Measurements from ENCODE around the gene CX3CR1. TPM values are rescaled to one million over a fixed set of nuclear protein-coding genes. Genes with fewer than 3 reads are reported as not detected.

The CX3CR1 gene
- total RNA-seq, 4 donors from 2014 or later, result not detected

DNA sequence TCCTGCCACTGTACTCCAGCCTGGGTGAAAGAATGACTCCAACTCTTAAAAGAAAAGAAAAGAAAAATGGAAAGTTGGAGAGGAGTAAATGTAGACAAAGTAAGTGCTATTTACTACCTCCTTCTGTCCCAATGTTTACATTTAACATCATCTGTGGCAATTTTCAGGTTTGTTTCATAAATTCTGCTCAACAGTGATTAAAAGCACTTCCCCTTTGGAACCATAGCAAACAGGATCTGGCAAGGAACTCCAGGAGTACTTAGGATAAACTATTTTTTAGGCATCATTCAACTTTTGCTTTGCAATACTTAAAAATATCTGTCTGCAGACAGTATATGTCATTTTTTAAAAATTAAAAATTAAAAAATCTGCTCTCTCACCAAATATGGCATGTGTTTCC, 5.5 kb upstream of the CX3CR1 start:
- TF ChIP-seq CTCF (IDR thresholded peaks at IDR 0.05), result no peak
- TF ChIP-seq POLR2A (IDR thresholded peaks at IDR 0.05), result no peak
- Histone ChIP-seq H3K4me3 (no peak overlapping the region), H3K36me3 (no peaks in the 10 kb centered on the region), H3K27ac (no peak overlapping the region), H3K27me3 (no peaks in the 10 kb centered on the region), H3K9me3 (no peaks in the 10 kb centered on the region), H3K4me1 (peaks cover 0 to 5% (median 0%) of the 10 kb centered on the region in 4 donors)
- DNase-seq, result no peak

DNA sequence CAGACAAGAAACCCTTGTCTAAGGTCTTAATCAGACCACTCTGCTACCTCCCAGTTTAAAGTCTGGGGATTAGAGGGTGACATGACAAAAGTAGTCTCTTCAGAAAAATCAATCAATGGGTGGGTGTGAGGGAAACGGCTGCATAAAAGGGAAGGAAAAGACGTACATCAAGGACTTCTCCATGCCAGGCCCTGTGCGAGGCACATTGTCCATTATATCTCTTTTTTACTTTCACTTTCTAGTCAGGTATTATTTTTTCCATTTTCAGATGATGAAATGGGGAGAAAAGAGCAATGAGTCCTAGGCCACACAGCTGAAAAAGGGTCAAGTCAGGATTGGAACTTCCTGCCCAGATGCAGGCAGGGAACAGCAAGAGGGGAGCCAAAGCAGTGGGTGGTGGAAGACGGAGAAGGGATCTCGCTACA, 4.6 kb upstream of the CX3CR1 start:
- Histone ChIP-seq H3K27me3 (no peaks in the 10 kb centered on the region), H3K36me3 (no peaks in the 10 kb centered on the region), H3K9me3 (no peaks in the 10 kb centered on the region), H3K27ac (no peak overlapping the region), H3K4me1 (peaks cover 0 to 5% (median 0%) of the 10 kb centered on the region in 4 donors), H3K4me3 (no peak overlapping the region)
- no peak for DNase-seq
- no peak for TF ChIP-seq POLR2A (IDR thresholded peaks at IDR 0.05)
- no peak for TF ChIP-seq CTCF (IDR thresholded peaks at IDR 0.05)

- DNase-seq, result no peak
- H3K9me3 ChIP-seq, result no peaks in the 10 kb centered on the region
- no peaks in the 10 kb centered on the region for H3K27me3 ChIP-seq
- TF ChIP-seq POLR2A (IDR thresholded peaks at IDR 0.05), result no peak
- no peak for TF ChIP-seq CTCF (IDR thresholded peaks at IDR 0.05)
- H3K4me3 ChIP-seq, result no peak overlapping the region
- H3K4me1 ChIP-seq, result peaks cover 0 to 5% (median 0%) of the 10 kb centered on the region in 4 donors
- no peak overlapping the region for H3K27ac ChIP-seq
- H3K36me3 ChIP-seq, result no peaks in the 10 kb centered on the region
These were observed 2.2 kb upstream of the CX3CR1 start for GRCh38 chr3:39282057-39282456.

DNA sequence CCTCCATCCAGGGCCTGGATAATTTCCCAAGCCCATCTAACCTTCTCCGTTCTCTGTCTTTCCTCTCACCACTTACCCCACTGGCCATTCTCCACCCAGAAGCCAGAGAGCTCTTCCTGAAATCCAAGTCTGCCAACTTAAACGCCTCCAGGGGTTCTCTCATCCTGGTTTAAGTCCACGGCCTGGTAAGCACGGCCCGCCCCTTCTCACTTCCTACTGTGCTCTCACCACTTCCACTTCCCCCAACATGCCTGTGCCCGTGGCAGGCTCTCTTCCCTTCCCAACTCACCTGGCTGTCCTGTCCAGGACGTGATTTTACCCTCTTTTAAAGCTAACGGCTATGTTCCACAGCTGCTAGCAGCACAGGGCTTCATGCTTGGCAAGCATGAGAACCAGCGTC, 1.7 kb upstream of the CX3CR1 start:
- no peak overlapping the region for H3K4me3 ChIP-seq
- peak in 2 of 3 donors; percentile 44 to 50 for DNase-seq
- H3K27ac ChIP-seq, result no peak overlapping the region
- no peaks in the 10 kb centered on the region for H3K27me3 ChIP-seq
- TF ChIP-seq POLR2A (IDR thresholded peaks at IDR 0.05) (no peak), CTCF (IDR thresholded peaks at IDR 0.05) (no peak)
- H3K4me1 ChIP-seq, result peaks cover 0 to 5% (median 0%) of the 10 kb centered on the region in 4 donors
- no peaks in the 10 kb centered on the region for H3K36me3 ChIP-seq
- H3K9me3 ChIP-seq, result no peaks in the 10 kb centered on the region

GRCh38 chr3:39280571-39280970, 735 bp upstream of the CX3CR1 start:
- no peak for DNase-seq
- Histone ChIP-seq H3K27ac (no peak overlapping the region), H3K27me3 (no peaks in the 10 kb centered on the region), H3K36me3 (no peaks in the 10 kb centered on the region), H3K4me3 (no peak overlapping the region), H3K4me1 (peaks cover 0 to 5% (median 0%) of the 10 kb centered on the region in 4 donors), H3K9me3 (no peaks in the 10 kb centered on the region)
- TF ChIP-seq CTCF (IDR thresholded peaks at IDR 0.05) (no peak), POLR2A (IDR thresholded peaks at IDR 0.05) (no peak)

DNA sequence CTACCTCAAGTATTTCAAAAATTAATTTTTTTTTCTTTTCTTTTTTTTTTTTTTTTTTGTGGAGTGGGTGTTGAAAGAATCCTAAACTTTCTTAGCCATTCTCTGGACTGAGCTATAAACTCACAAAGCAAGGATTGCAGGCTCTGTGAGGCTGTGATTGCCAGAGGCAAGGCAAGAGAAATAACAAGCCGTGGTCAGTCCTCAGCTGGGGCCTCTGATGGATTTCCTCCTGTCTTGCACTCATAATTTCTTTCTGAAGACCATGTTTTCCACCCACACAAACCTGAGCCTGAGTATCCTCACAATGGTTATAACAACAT, 1.3 kb downstream of the CX3CR1 start:
- no peak for DNase-seq
- no peaks in the 10 kb centered on the region for H3K36me3 ChIP-seq
- H3K27me3 ChIP-seq, result no peaks in the 10 kb centered on the region
- H3K4me3 ChIP-seq, result no peak overlapping the region
- TF ChIP-seq CTCF (IDR thresholded peaks at IDR 0.05), result no peak
- no peak for TF ChIP-seq POLR2A (IDR thresholded peaks at IDR 0.05)
- no peaks in the 10 kb centered on the region for H3K9me3 ChIP-seq
- H3K4me1 ChIP-seq, result peaks cover 0 to 5% (median 0%) of the 10 kb centered on the region in 4 donors
- H3K27ac ChIP-seq, result no peak overlapping the region

Measured in Peyer's patch (tissue), 4 donors.